PC-9 (cell line): ENCODE results near the gene LMTK3. TPM values are rescaled to one million over a fixed set of nuclear protein-coding genes. Genes with fewer than 3 reads are reported as not detected.
A peak's percentile ranks its signal among the peaks of the same experiment; 100 is the strongest.

Source experiments
- BruUV-seq: library from RNA; stranded (reverse); fragments of 400-500 nt; replicated peaks from 2 replicates; lab custom pipeline; 2021; lab: Mats Ljungman, UMichigan
- CTCF ChIA-PET: fragments of 300-600 bp; sonication (Branson Sonifier 250); formaldehyde crosslinking; loops from one replicate; lab custom pipeline; 2022; ENCODE audit warnings: antibody characterized with exemption; lab: Charles Lee
- POLR2A ChIA-PET: fragments of 300-600 bp; sonication (Branson Sonifier 250); formaldehyde crosslinking; loops from one replicate; lab custom pipeline; 2022; ENCODE audit warnings: antibody characterized with exemption; ENCODE audit not compliant: unreplicated experiment; lab: Charles Lee
- DNase-seq, 2 experiments: peaks; one replicate each; pipeline versions ENCODE4 v3.0.0 to v3.0.0-alpha.2; 2015 to 2022; ENCODE audit warnings: mixed read lengths in 1 of 2
- H2AFZ ChIP-seq: fragments of 200-600 bp; sonication (generic); 2 replicates; pipeline ENCODE4 v1.8.1; 2017; ENCODE audit warnings: antibody characterized with exemption
- H3F3A ChIP-seq: fragments of 200-600 bp; sonication (generic); 2 replicates; pipeline ENCODE4 v1.8.1; 2017; ENCODE audit warnings: antibody characterized with exemption, mild to moderate bottlenecking, low read depth; ENCODE audit not compliant: insufficient read depth
- H3K27ac ChIP-seq: fragments of 200-600 bp; sonication (generic); 2 replicates; pipeline ENCODE4 v1.6.1; 2016; ENCODE audit warnings: mixed run types
- H3K27me3 ChIP-seq: fragments of 200-600 bp; sonication (generic); 2 replicates; pipeline ENCODE4 v1.6.1; 2016; ENCODE audit warnings: low read depth, mixed run types; ENCODE audit not compliant: insufficient read depth
- H3K36me3 ChIP-seq: fragments of 200-600 bp; sonication (generic); 2 replicates; pipeline ENCODE4 v1.6.1; 2016; ENCODE audit warnings: low read depth, mixed run types
- H3K4me1 ChIP-seq: fragments of 200-600 bp; sonication (generic); replicated peaks from 2 replicates; pipeline ENCODE4 v1.6.1; 2016; ENCODE audit warnings: mixed run types; ENCODE audit not compliant: insufficient read depth
- H3K4me2 ChIP-seq: fragments of 200-600 bp; sonication (generic); 2 replicates; pipeline ENCODE4 v1.6.1; 2017; ENCODE audit warnings: mixed run types
- H3K4me3 ChIP-seq: fragments of 200-600 bp; sonication (generic); 2 replicates; pipeline ENCODE4 v1.6.1; 2016; ENCODE audit warnings: mixed run types
- H3K79me2 ChIP-seq: fragments of 200-600 bp; sonication (generic); 2 replicates; pipeline ENCODE4 v1.6.1; 2017; ENCODE audit warnings: low read depth, mixed run types
- H3K9me2 ChIP-seq: fragments of 200-600 bp; sonication (generic); 2 replicates; pipeline ENCODE4 v1.8.1; 2017; ENCODE audit warnings: mild to moderate bottlenecking; ENCODE audit not compliant: insufficient read depth
- H3K9me3 ChIP-seq: fragments of 200-600 bp; sonication (generic); 2 replicates; pipeline ENCODE4 v1.8.1; 2016; ENCODE audit warnings: low read depth; ENCODE audit not compliant: insufficient read depth
- H4K20me1 ChIP-seq: fragments of 200-600 bp; sonication (generic); 2 replicates; pipeline ENCODE4 v1.8.1; 2017; ENCODE audit not compliant: insufficient read depth
- CTCF ChIP-seq: fragments of 200-600 bp; sonication (generic); conservative IDR thresholded peaks from 2 replicates; pipeline ENCODE4 v1.6.1; 2017; ENCODE audit warnings: mixed run types, antibody characterized with exemption, mild to moderate bottlenecking, moderate library complexity
- EZH2 ChIP-seq: fragments of 200-600 bp; sonication (generic); IDR thresholded peaks from 2 replicates; pipeline ENCODE4 v1.8.0; 2017; ENCODE audit warnings: antibody characterized with exemption, low read depth
- intact Hi-C: fragments of 100-400 bp; cut with micrococcal nuclease; formaldehyde crosslinking; loops from one replicate; pipeline ENCODE4 v1.10.0; 2022; ENCODE audit not compliant: unreplicated experiment
- total RNA-seq: library from RNA; stranded (reverse); gene quantifications from 2 replicates; pipeline ENCODE4 v1.2.3, GENCODE V29; 2021

The LMTK3 gene
- total RNA-seq, 1 experiment from 2014 or later: 13.9 TPM

GRCh38 chr19:48454150-48454730 lies 57.4 kb downstream of the LMTK3 start:
- no TSS peak for BruUV-seq
- ChIA-PET POLR2A (no interaction called here), CTCF (no interaction called here)
- Histone ChIP-seq H4K20me1 (peaks cover 46% of the 10 kb centered on the region), H3K27ac (no peak overlapping the region), H3K9me2 (no peaks in the 10 kb centered on the region), H3K4me1 (0 out of 2 replicates have a peak, but pooled peaks cover 12% of the 10 kb centered on the region), H3F3A (peaks cover 28% of the 10 kb centered on the region), H3K4me3 (no peak overlapping the region), H2AFZ (no peak overlapping the region), H3K36me3 (peaks cover 49% of the 10 kb centered on the region), H3K9me3 (no peaks in the 10 kb centered on the region), H3K79me2 (peaks cover 11% of the 10 kb centered on the region), H3K27me3 (no peaks in the 10 kb centered on the region), H3K4me2 (no peak overlapping the region)
- TF ChIP-seq CTCF (no peak), EZH2 (no peak)
- intact Hi-C loops: no loop called here
- no peak for DNase-seq

GRCh38 chr19:48452289-48453190 lies 59.1 kb downstream of the LMTK3 start:
- ChIA-PET CTCF (interaction anchor here (0.5 to 1.0 kb wide), 2 partner anchors 102 to 132 kb away, joined by 3 to 14 read pairs; no protein-coding TSS in a partner anchor), POLR2A (no interaction called here)
- BruUV-seq: no TSS peak
- H3K79me2 ChIP-seq: peaks cover 25% of the 10 kb centered on the region
- no peak overlapping the region for H2AFZ ChIP-seq
- peaks cover 31% of the 10 kb centered on the region for H3F3A ChIP-seq
- no peaks in the 10 kb centered on the region for H3K9me3 ChIP-seq
- TF ChIP-seq CTCF (no peak), EZH2 (no peak)
- H3K4me3 ChIP-seq: no peak overlapping the region
- peaks cover 57% of the 10 kb centered on the region for H3K36me3 ChIP-seq
- peak; percentile 56 to 75 for DNase-seq
- peaks cover 37% of the 10 kb centered on the region for H4K20me1 ChIP-seq
- no peak overlapping the region for H3K4me2 ChIP-seq
- no peaks in the 10 kb centered on the region for H3K27me3 ChIP-seq
- intact Hi-C loops: no loop called here
- H3K27ac ChIP-seq: 0 out of 2 replicates have a peak overlapping the region, but pooled peaks have one; percentile 14
- no peaks in the 10 kb centered on the region for H3K9me2 ChIP-seq
- 0 out of 2 replicates have a peak, but pooled peaks cover 12% of the 10 kb centered on the region for H3K4me1 ChIP-seq

- H3K36me3 ChIP-seq: peaks cover 56% of the 10 kb centered on the region
- ChIA-PET POLR2A (no interaction called here), CTCF (interaction anchor here (1.0 kb wide), 1 partner anchor 131 kb away, joined by 3 read pairs; no protein-coding TSS in a partner anchor)
- peaks cover 30% of the 10 kb centered on the region for H4K20me1 ChIP-seq
- DNase-seq: no peak
- no peak overlapping the region for H2AFZ ChIP-seq
- peaks cover 24% of the 10 kb centered on the region for H3F3A ChIP-seq
- H3K4me1 ChIP-seq: peaks cover 21% of the 10 kb centered on the region; the same call in 1 of the 2 replicates
- peaks cover 34% of the 10 kb centered on the region for H3K79me2 ChIP-seq
- intact Hi-C loops: no loop called here
- H3K4me3 ChIP-seq: no peak overlapping the region
- no peaks in the 10 kb centered on the region for H3K9me3 ChIP-seq
- no TSS peak for BruUV-seq
- TF ChIP-seq EZH2: no peak
- H3K4me2 ChIP-seq: no peak overlapping the region
- H3K9me2 ChIP-seq: no peaks in the 10 kb centered on the region
- no peaks in the 10 kb centered on the region for H3K27me3 ChIP-seq
- H3K27ac ChIP-seq: 0 out of 2 replicates have a peak overlapping the region, but pooled peaks have one; percentile 14
Measured at GRCh38 chr19:48451624-48452023, 60.0 kb downstream of the LMTK3 start.
